Measurements from ENCODE around the gene SENP5.
"Not testable (repeated sequence)": the region's sequence is repeated elsewhere in the genome, so short reads cannot be mapped to it uniquely, and the experiment has no call there.

The SENP5 gene

DNA sequence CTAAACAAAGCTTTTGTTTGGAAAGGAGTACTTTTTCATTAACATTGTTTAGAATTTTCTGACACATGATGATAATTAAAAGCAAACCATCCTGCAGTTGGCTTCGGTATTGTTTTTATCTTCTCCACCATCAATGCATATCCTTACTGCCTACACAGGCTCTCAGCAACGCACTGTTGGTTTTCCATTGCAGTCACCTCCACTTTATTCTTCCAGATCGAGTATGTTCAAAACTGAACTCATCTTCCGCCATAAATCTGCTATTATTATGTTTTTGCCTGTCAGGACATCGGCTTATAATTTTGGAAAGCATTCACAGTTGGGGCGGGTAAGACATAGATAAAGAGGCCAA, 589 bp upstream of the SENP5 start:
- peaks cover 27% of the 10 kb centered on the region for H3K4me1 Mint-ChIP-seq (ENCODE audit: low read depth)
- peaks cover 8% of the 10 kb centered on the region for H3K36me3 Mint-ChIP-seq (ENCODE audit: low read depth)
- H3K9me3 Mint-ChIP-seq, result no peaks in the 10 kb centered on the region
- peak overlapping the region; percentile 88 for H3K4me3 Mint-ChIP-seq
- peak overlapping the region; percentile 92 for H3K27ac Mint-ChIP-seq
- no peaks in the 10 kb centered on the region for H3K27me3 Mint-ChIP-seq

- H3K27me3 Mint-ChIP-seq, result no peaks in the 10 kb centered on the region
- peaks cover 32% of the 10 kb centered on the region for H3K4me1 Mint-ChIP-seq (ENCODE audit: low read depth)
- H3K36me3 Mint-ChIP-seq (ENCODE audit: low read depth), result peaks cover 9% of the 10 kb centered on the region
- H3K4me3 Mint-ChIP-seq, result peak overlapping the region; percentile 98
- peak overlapping the region; percentile 93 for H3K27ac Mint-ChIP-seq
- no peaks in the 10 kb centered on the region for H3K9me3 Mint-ChIP-seq
Observed at GRCh38 chr3:196868297-196868661, 559 bp downstream of the SENP5 start.

GRCh38 chr3:196872316-196872715, 4.6 kb downstream of the SENP5 start:
- no peak overlapping the region for H3K4me3 Mint-ChIP-seq
- no peaks in the 10 kb centered on the region for H3K9me3 Mint-ChIP-seq
- peaks cover 10% of the 10 kb centered on the region for H3K36me3 Mint-ChIP-seq (ENCODE audit: low read depth)

GRCh38 chr3:196874511-196875094, 6.9 kb downstream of the SENP5 start:
- H3K27ac Mint-ChIP-seq, H3K9me3 Mint-ChIP-seq, H3K27me3 Mint-ChIP-seq, H3K4me3 Mint-ChIP-seq: not testable (repeated sequence)
- Mint-ChIP-seq H3K4me1 (ENCODE audit: low read depth) (peaks cover 57% of the 10 kb centered on the region), H3K36me3 (ENCODE audit: low read depth) (peaks cover 16% of the 10 kb centered on the region)

More at GRCh38 chr3:196872316-196872715, 4.6 kb downstream of the SENP5 start:
- no peak overlapping the region for H3K27ac Mint-ChIP-seq
- no peaks in the 10 kb centered on the region for H3K27me3 Mint-ChIP-seq
- H3K4me1 Mint-ChIP-seq (ENCODE audit: low read depth), result peaks cover 47% of the 10 kb centered on the region

- peaks cover 16% of the 10 kb centered on the region for H3K36me3 Mint-ChIP-seq (ENCODE audit: low read depth)
- no peaks in the 10 kb centered on the region for H3K9me3 Mint-ChIP-seq
- no peak overlapping the region for H3K4me3 Mint-ChIP-seq
- peaks cover 50% of the 10 kb centered on the region for H3K4me1 Mint-ChIP-seq (ENCODE audit: low read depth)
- H3K27me3 Mint-ChIP-seq, result no peaks in the 10 kb centered on the region
- H3K27ac Mint-ChIP-seq, result peak overlapping the region; percentile 3
Observed at GRCh38 chr3:196875258-196875657, 7.5 kb downstream of the SENP5 start.

- H3K4me3 Mint-ChIP-seq, result peak overlapping the region; percentile 14
- H3K4me1 Mint-ChIP-seq (ENCODE audit: low read depth), result peaks cover 46% of the 10 kb centered on the region
- H3K27me3 Mint-ChIP-seq, result no peaks in the 10 kb centered on the region
- no peaks in the 10 kb centered on the region for H3K9me3 Mint-ChIP-seq
- peaks cover 33% of the 10 kb centered on the region for H3K36me3 Mint-ChIP-seq (ENCODE audit: low read depth)
- H3K27ac Mint-ChIP-seq, result peak overlapping the region; percentile 78
Observed at GRCh38 chr3:196883361-196883760, 15.6 kb downstream of the SENP5 start.

- Mint-ChIP-seq H3K36me3 (ENCODE audit: low read depth) (peaks cover 39% of the 10 kb centered on the region), H3K27me3 (no peaks in the 10 kb centered on the region), H3K4me3 (no peak overlapping the region), H3K9me3 (no peaks in the 10 kb centered on the region), H3K4me1 (ENCODE audit: low read depth) (peaks cover 36% of the 10 kb centered on the region), H3K27ac (peak overlapping the region; percentile 29)
Observed at GRCh38 chr3:196886144-196886543, 18.4 kb downstream of the SENP5 start.

- Mint-ChIP-seq H3K9me3 (no peaks in the 10 kb centered on the region), H3K27me3 (no peaks in the 10 kb centered on the region), H3K4me1 (ENCODE audit: low read depth) (peaks cover 17% of the 10 kb centered on the region), H3K4me3 (no peak overlapping the region), H3K36me3 (ENCODE audit: low read depth) (peaks cover 39% of the 10 kb centered on the region), H3K27ac (no peak overlapping the region)
Observed at GRCh38 chr3:196889844-196890708, 22.4 kb downstream of the SENP5 start.

DNA sequence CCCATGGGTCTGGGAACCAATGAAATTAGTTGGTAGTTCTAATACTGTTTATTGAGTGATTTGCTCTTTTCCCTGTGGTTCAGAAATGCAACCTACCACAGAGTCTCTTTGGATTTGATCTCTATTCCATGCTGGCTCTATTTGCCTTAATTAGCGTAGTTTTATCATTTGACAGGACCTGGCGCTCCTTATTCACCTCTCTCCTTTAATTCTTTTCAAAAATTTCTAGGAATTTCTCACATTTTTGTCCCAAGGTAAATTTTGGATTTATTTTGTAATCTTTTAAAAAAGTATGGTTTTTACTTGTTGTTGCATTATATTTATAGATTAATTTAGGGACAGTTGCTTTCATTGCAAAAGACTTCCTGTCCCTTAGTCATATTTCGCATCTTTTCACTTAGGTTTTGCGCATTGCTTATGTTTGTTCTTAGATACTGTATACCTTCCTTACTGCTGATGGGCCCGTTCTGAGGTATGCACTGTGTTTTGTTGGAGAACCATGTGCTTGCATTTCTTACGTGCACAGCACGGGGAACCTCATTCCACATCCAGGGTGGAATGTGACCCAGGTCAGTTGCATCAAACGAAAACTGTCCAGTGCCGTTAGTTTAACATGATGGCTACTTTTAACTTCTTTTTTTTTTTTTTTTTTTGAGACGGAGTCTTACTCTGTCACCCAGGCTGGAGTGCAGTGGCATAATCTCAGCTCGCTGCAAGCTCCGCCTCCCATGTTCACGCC, 27.0 kb downstream of the SENP5 start:
- peaks cover 33% of the 10 kb centered on the region for H3K36me3 Mint-ChIP-seq (ENCODE audit: low read depth)
- no peak overlapping the region for H3K27ac Mint-ChIP-seq
- H3K4me3 Mint-ChIP-seq, result no peak overlapping the region
- H3K27me3 Mint-ChIP-seq, result no peaks in the 10 kb centered on the region
- no peaks in the 10 kb centered on the region for H3K4me1 Mint-ChIP-seq (ENCODE audit: low read depth)
- no peaks in the 10 kb centered on the region for H3K9me3 Mint-ChIP-seq

- Mint-ChIP-seq H3K36me3 (ENCODE audit: low read depth) (peaks cover 38% of the 10 kb centered on the region), H3K9me3 (no peaks in the 10 kb centered on the region), H3K4me3 (no peak overlapping the region), H3K27ac (no peak overlapping the region), H3K4me1 (ENCODE audit: low read depth) (no peaks in the 10 kb centered on the region), H3K27me3 (no peaks in the 10 kb centered on the region)
Observed at GRCh38 chr3:196896229-196896628, 28.5 kb downstream of the SENP5 start.

DNA sequence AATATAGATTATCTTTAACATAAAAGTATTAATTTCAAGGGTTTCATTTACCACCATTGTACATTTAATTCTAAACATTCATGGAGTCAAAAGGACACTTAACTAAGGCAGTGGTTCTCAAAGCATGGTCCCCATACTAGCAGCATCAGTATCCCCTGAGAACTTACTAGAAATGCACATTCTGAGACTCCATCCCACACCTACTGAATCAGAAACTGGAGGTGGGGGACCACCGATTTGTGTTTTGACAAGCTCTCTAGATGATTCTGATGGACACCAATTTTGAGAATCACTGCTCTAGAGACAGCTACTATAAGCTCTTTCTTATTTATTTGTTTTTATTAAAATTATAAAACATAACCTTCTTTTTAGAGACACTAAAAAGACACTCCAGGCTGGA, 34.0 kb downstream of the SENP5 start:
- Mint-ChIP-seq H3K27me3 (no peaks in the 10 kb centered on the region), H3K9me3 (no peaks in the 10 kb centered on the region), H3K36me3 (ENCODE audit: low read depth) (peaks cover 54% of the 10 kb centered on the region), H3K27ac (no peak overlapping the region), H3K4me3 (no peak overlapping the region), H3K4me1 (ENCODE audit: low read depth) (no peaks in the 10 kb centered on the region)

DNA sequence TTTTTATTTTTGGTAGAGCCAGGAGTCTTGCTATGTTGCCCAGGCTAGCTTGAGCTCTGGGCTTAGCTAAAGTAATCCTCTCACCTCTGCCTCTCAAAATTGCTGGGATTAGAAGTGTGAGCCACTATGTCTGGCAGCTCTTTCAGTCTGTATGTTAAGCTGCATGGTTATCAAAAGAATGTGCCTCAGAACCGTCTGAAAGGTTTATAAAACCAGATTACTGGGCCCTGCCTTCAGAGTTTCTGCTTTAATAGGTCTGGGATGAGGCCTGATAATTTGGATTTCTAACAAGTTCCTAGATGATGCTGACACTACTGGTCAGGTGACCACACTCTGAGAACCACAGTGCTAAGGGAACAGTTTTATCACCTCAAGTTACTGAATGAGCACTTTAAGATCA, 34.6 kb downstream of the SENP5 start:
- peaks cover 59% of the 10 kb centered on the region for H3K36me3 Mint-ChIP-seq (ENCODE audit: low read depth)
- no peaks in the 10 kb centered on the region for H3K27me3 Mint-ChIP-seq
- no peaks in the 10 kb centered on the region for H3K4me1 Mint-ChIP-seq (ENCODE audit: low read depth)
- H3K27ac Mint-ChIP-seq, result no peak overlapping the region
- no peak overlapping the region for H3K4me3 Mint-ChIP-seq
- H3K9me3 Mint-ChIP-seq, result no peaks in the 10 kb centered on the region

- no peaks in the 10 kb centered on the region for H3K27me3 Mint-ChIP-seq
- H3K27ac Mint-ChIP-seq, result no peak overlapping the region
- no peak overlapping the region for H3K4me3 Mint-ChIP-seq
- H3K4me1 Mint-ChIP-seq (ENCODE audit: low read depth), result no peaks in the 10 kb centered on the region
- peaks cover 64% of the 10 kb centered on the region for H3K36me3 Mint-ChIP-seq (ENCODE audit: low read depth)
- no peaks in the 10 kb centered on the region for H3K9me3 Mint-ChIP-seq
Observed at GRCh38 chr3:196903740-196904139, 36.0 kb downstream of the SENP5 start.

GRCh38 chr3:196914866-196915265, 47.1 kb downstream of the SENP5 start:
- Mint-ChIP-seq H3K9me3 (no peaks in the 10 kb centered on the region), H3K4me3 (no peak overlapping the region), H3K36me3 (ENCODE audit: low read depth) (peaks cover 48% of the 10 kb centered on the region), H3K4me1 (ENCODE audit: low read depth) (no peaks in the 10 kb centered on the region), H3K27me3 (no peaks in the 10 kb centered on the region), H3K27ac (no peak overlapping the region)

- no peak overlapping the region for H3K4me3 Mint-ChIP-seq
- H3K4me1 Mint-ChIP-seq (ENCODE audit: low read depth), result no peaks in the 10 kb centered on the region
- no peak overlapping the region for H3K27ac Mint-ChIP-seq
- H3K27me3 Mint-ChIP-seq, result no peaks in the 10 kb centered on the region
- no peaks in the 10 kb centered on the region for H3K9me3 Mint-ChIP-seq
- H3K36me3 Mint-ChIP-seq (ENCODE audit: low read depth), result peaks cover 47% of the 10 kb centered on the region
Observed at GRCh38 chr3:196915375-196915774, 47.7 kb downstream of the SENP5 start.

Measured in stimulated activated naive CD8-positive, alpha-beta T cell treated with anti-CD3 and anti-CD28 coated beads, Interleukin-15, Interleukin-2, amounts not matched to agents 100 ng/mL and 50 ng/mL, for 24 hours (primary cell).